ENCODE data around the gene KREMEN1. TPM values are rescaled to one million over a fixed set of nuclear protein-coding genes. Genes with fewer than 3 reads are reported as not detected.

Gene KREMEN1
- total RNA-seq, 1 experiment from 2014 or later: 5.8 TPM

DNA sequence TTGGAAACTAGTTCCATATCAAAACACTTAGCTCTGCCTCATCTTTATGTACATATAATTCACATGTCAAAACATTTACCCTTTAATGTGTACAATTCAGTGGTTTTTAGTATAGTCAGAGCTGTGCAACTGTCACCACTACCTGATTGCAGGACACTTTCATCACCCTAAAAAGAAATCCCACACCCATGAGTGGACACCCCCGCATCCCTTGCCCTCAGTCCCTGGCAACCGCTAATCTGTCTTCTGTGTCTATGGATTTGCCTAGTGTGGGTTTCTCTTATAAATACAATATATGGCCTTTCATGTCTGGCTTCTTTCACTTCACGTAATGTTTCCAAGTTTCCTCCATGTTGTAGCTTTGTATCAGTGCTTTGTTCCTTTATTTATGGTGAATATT, 124.3 kb downstream of the KREMEN1 start (continued):
- TF ChIP-seq ETV6 (CRISPR knock-in tag; IDR thresholded peaks at IDR 0.05) (no peak), CBFB (CRISPR knock-in tag; IDR thresholded peaks at IDR 0.05; ENCODE audit: low read depth) (no peak), STAT6 (CRISPR knock-in tag; conservative IDR thresholded peaks at IDR 0.05; ENCODE audit: low read depth) (no peak), ESRRA (CRISPR knock-in tag; IDR thresholded peaks at IDR 0.05; ENCODE audit: borderline replicate concordance) (no peak), ZSCAN18 (CRISPR knock-in tag; IDR thresholded peaks at IDR 0.05) (no peak), AR (CRISPR knock-in tag; IDR thresholded peaks at IDR 0.05) (no peak), SMAD4 (CRISPR knock-in tag; IDR thresholded peaks at IDR 0.05) (no peak), ELF4 (CRISPR knock-in tag; IDR thresholded peaks at IDR 0.05; ENCODE audit: low read depth) (no peak), TP53 (CRISPR knock-in tag; IDR thresholded peaks at IDR 0.05) (no peak), NR1H2 (CRISPR knock-in tag; IDR thresholded peaks at IDR 0.05) (no peak)
- TF ChIP-seq, protein P1, sequence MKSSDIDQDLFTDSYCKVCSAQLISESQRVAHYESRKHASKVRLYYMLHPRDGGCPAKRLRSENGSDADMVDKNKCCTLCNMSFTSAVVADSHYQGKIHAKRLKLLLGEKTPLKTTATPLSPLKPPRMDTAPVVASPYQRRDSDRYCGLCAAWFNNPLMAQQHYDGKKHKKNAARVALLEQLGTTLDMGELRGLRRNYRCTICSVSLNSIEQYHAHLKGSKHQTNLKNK (CRISPR knock-in tag; IDR thresholded peaks at IDR 0.05): no peak

- no peak overlapping the region for H3K4me3 Mint-ChIP-seq
- no peak for TF ChIP-seq SMAD4 (CRISPR knock-in tag; IDR thresholded peaks at IDR 0.05)
- TF ChIP-seq ZNF671 (CRISPR knock-in tag; IDR thresholded peaks at IDR 0.05): no peak
- no peak for TF ChIP-seq HMGA2 (CRISPR knock-in tag; IDR thresholded peaks at IDR 0.05)
- peaks cover 2% of the 10 kb centered on the region; the same call in 1 of the 2 replicates for H3K36me3 Mint-ChIP-seq
- no peaks in the 10 kb centered on the region for H3K27me3 Mint-ChIP-seq (ENCODE audit: low read depth)
- no peak overlapping the region for H3K27ac Mint-ChIP-seq
- peaks cover 13% of the 10 kb centered on the region for H3K9me3 Mint-ChIP-seq
- DNase-seq (ENCODE audit: low spot score) (no peak), ATAC-seq (no peak)
- ChIA-PET CTCF (interaction anchor here (1.7 kb wide), 1 partner anchor 47 kb away, joined by 5 read pairs; no protein-coding TSS in a partner anchor), POLR2A (interaction anchor here (0.7 kb wide), 1 partner anchor 75 kb away, joined by 3 read pairs; no protein-coding TSS in a partner anchor)
- H3K4me1 Mint-ChIP-seq: peaks cover 7% of the 10 kb centered on the region
Measured at GRCh38 chr22:29198240-29198639, 125.4 kb downstream of the KREMEN1 start.

GRCh38 chr22:29199702-29200400, 127.0 kb downstream of the KREMEN1 start:
- ChIA-PET POLR2A (no interaction called here), CTCF (no interaction called here)
- DNase-seq (ENCODE audit: low spot score) (no peak), ATAC-seq (no peak)
- H3K9me3 Mint-ChIP-seq: peaks cover 9% of the 10 kb centered on the region
- peaks cover 2% of the 10 kb centered on the region; the same call in 1 of the 2 replicates for H3K36me3 Mint-ChIP-seq
- no peak overlapping the region for H3K4me3 Mint-ChIP-seq
- H3K27ac Mint-ChIP-seq: no peak overlapping the region
- peaks cover 7% of the 10 kb centered on the region for H3K4me1 Mint-ChIP-seq
- peaks cover 4% of the 10 kb centered on the region for H3K27me3 Mint-ChIP-seq (ENCODE audit: low read depth)
- TF ChIP-seq ZNF232 (CRISPR knock-in tag; IDR thresholded peaks at IDR 0.05): no peak
- TF ChIP-seq, protein P2, sequence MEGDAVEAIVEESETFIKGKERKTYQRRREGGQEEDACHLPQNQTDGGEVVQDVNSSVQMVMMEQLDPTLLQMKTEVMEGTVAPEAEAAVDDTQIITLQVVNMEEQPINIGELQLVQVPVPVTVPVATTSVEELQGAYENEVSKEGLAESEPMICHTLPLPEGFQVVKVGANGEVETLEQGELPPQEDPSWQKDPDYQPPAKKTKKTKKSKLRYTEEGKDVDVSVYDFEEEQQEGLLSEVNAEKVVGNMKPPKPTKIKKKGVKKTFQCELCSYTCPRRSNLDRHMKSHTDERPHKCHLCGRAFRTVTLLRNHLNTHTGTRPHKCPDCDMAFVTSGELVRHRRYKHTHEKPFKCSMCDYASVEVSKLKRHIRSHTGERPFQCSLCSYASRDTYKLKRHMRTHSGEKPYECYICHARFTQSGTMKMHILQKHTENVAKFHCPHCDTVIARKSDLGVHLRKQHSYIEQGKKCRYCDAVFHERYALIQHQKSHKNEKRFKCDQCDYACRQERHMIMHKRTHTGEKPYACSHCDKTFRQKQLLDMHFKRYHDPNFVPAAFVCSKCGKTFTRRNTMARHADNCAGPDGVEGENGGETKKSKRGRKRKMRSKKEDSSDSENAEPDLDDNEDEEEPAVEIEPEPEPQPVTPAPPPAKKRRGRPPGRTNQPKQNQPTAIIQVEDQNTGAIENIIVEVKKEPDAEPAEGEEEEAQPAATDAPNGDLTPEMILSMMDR (IDR thresholded peaks at IDR 0.05): no peak
- TF ChIP-seq, protein P3, sequence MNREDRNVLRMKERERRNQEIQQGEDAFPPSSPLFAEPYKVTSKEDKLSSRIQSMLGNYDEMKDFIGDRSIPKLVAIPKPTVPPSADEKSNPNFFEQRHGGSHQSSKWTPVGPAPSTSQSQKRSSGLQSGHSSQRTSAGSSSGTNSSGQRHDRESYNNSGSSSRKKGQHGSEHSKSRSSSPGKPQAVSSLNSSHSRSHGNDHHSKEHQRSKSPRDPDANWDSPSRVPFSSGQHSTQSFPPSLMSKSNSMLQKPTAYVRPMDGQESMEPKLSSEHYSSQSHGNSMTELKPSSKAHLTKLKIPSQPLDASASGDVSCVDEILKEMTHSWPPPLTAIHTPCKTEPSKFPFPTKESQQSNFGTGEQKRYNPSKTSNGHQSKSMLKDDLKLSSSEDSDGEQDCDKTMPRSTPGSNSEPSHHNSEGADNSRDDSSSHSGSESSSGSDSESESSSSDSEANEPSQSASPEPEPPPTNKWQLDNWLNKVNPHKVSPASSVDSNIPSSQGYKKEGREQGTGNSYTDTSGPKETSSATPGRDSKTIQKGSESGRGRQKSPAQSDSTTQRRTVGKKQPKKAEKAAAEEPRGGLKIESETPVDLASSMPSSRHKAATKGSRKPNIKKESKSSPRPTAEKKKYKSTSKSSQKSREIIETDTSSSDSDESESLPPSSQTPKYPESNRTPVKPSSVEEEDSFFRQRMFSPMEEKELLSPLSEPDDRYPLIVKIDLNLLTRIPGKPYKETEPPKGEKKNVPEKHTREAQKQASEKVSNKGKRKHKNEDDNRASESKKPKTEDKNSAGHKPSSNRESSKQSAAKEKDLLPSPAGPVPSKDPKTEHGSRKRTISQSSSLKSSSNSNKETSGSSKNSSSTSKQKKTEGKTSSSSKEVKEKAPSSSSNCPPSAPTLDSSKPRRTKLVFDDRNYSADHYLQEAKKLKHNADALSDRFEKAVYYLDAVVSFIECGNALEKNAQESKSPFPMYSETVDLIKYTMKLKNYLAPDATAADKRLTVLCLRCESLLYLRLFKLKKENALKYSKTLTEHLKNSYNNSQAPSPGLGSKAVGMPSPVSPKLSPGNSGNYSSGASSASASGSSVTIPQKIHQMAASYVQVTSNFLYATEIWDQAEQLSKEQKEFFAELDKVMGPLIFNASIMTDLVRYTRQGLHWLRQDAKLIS (CRISPR knock-in tag; IDR thresholded peaks at IDR 0.05; ENCODE audit: borderline replicate concordance): no peak
- no peak for TF ChIP-seq NR1H2 (CRISPR knock-in tag; IDR thresholded peaks at IDR 0.05)
- TF ChIP-seq PREB (CRISPR knock-in tag; IDR thresholded peaks at IDR 0.05; ENCODE audit: borderline replicate concordance): no peak

Data from WTC11 (cell line).